ENCODE results near the gene KCNAB2. TPM values are rescaled to one million over a fixed set of nuclear protein-coding genes. Genes with fewer than 3 reads are reported as not detected.

KCNAB2 gene
- total RNA-seq, 1 experiment from 2014 or later = 11.0 TPM

- H3K36me3 Mint-ChIP-seq (ENCODE audit: insufficient read depth, unreplicated experiment) = no peaks in the 10 kb centered on the region
- ChIA-PET CTCF (interaction anchor here (0.7 kb wide), 1 partner anchor 99 kb away, joined by 4 read pairs; no protein-coding TSS in a partner anchor), POLR2A (no interaction called here)
- H3K9me3 Mint-ChIP-seq (ENCODE audit: unreplicated experiment) = no peaks in the 10 kb centered on the region
- no peak for DNase-seq
- Histone ChIP-seq H3K4me1 (no peaks in the 10 kb centered on the region), H3K9me3 (no peaks in the 10 kb centered on the region), H3K27me3 (replicated peaks; ENCODE audit: control insufficient read depth, insufficient read depth, low read length) (no peaks in the 10 kb centered on the region), H3K36me3 (ENCODE audit: control insufficient read depth, insufficient read depth, low read length) (no peaks in the 10 kb centered on the region), H3K4me3 (ENCODE audit: low read depth, low read length) (no peak overlapping the region)
- no peaks in the 10 kb centered on the region for H3K27me3 Mint-ChIP-seq (ENCODE audit: insufficient read depth, unreplicated experiment)
- no TSS peak for BruUV-seq (replicated peaks)
- no peak overlapping the region for H3K27ac Mint-ChIP-seq (ENCODE audit: unreplicated experiment)
- intact Hi-C loops (cut with micrococcal nuclease; ENCODE audit: unreplicated experiment) = no loop called here
- no peak for TF ChIP-seq CTCF (IDR thresholded peaks at IDR 0.05; ENCODE audit: insufficient read depth in 1 of 2, low read depth in 1 of 2, low read length in 1 of 2, severe bottlenecking in 1 of 2, unreplicated experiment in 1 of 2)
- H3K4me3 Mint-ChIP-seq (ENCODE audit: unreplicated experiment) = no peak overlapping the region
- no peaks in the 10 kb centered on the region for H3K4me1 Mint-ChIP-seq (ENCODE audit: low read depth, unreplicated experiment)
Observed at GRCh38 chr1:6145864-6146410, 100.2 kb downstream of the KCNAB2 start.

GRCh38 chr1:6148497-6149241 is 103.0 kb downstream of the KCNAB2 start:
- peak overlapping the region; percentile 64 for H3K4me3 Mint-ChIP-seq (ENCODE audit: unreplicated experiment)
- intact Hi-C loops (cut with micrococcal nuclease; ENCODE audit: unreplicated experiment) = no loop called here
- POLR2A ChIA-PET = no interaction called here

GRCh38 chr1:6149597-6149996 is 103.9 kb downstream of the KCNAB2 start:
- no peaks in the 10 kb centered on the region for H3K9me3 Mint-ChIP-seq (ENCODE audit: unreplicated experiment)
- no peaks in the 10 kb centered on the region for H3K27me3 ChIP-seq (replicated peaks; ENCODE audit: control insufficient read depth, insufficient read depth, low read length)
- intact Hi-C loops (cut with micrococcal nuclease; ENCODE audit: unreplicated experiment) = no loop called here
- H3K27ac Mint-ChIP-seq (ENCODE audit: unreplicated experiment) = no peak overlapping the region
- no peak overlapping the region for H3K4me3 ChIP-seq (ENCODE audit: low read depth, low read length)
- H3K36me3 Mint-ChIP-seq (ENCODE audit: insufficient read depth, unreplicated experiment) = no peaks in the 10 kb centered on the region
- no peaks in the 10 kb centered on the region for H3K9me3 ChIP-seq
- no peak overlapping the region for H3K4me3 Mint-ChIP-seq (ENCODE audit: unreplicated experiment)
- no peaks in the 10 kb centered on the region for H3K4me1 ChIP-seq
- H3K27me3 Mint-ChIP-seq (ENCODE audit: insufficient read depth, unreplicated experiment) = no peaks in the 10 kb centered on the region
- ChIA-PET CTCF (no interaction called here), POLR2A (no interaction called here)
- no peaks in the 10 kb centered on the region for H3K36me3 ChIP-seq (ENCODE audit: control insufficient read depth, insufficient read depth, low read length)
- no peak for TF ChIP-seq CTCF (IDR thresholded peaks at IDR 0.05; ENCODE audit: insufficient read depth in 1 of 2, low read depth in 1 of 2, low read length in 1 of 2, severe bottlenecking in 1 of 2, unreplicated experiment in 1 of 2)
- no peaks in the 10 kb centered on the region for H3K4me1 Mint-ChIP-seq (ENCODE audit: low read depth, unreplicated experiment)
- DNase-seq = no peak
- no TSS peak for BruUV-seq (replicated peaks)

More at GRCh38 chr1:6148497-6149241, 103.0 kb downstream of the KCNAB2 start:
- BruUV-seq (replicated peaks) = no TSS peak
- no peaks in the 10 kb centered on the region for H3K9me3 Mint-ChIP-seq (ENCODE audit: unreplicated experiment)
- Histone ChIP-seq H3K4me1 (no peaks in the 10 kb centered on the region), H3K4me3 (ENCODE audit: low read depth, low read length) (peak overlapping the region; percentile 32), H3K27me3 (replicated peaks; ENCODE audit: control insufficient read depth, insufficient read depth, low read length) (no peaks in the 10 kb centered on the region), H3K36me3 (ENCODE audit: control insufficient read depth, insufficient read depth, low read length) (no peaks in the 10 kb centered on the region), H3K9me3 (no peaks in the 10 kb centered on the region)
- H3K4me1 Mint-ChIP-seq (ENCODE audit: low read depth, unreplicated experiment) = no peaks in the 10 kb centered on the region
- TF ChIP-seq CTCF (IDR thresholded peaks at IDR 0.05; ENCODE audit: insufficient read depth in 1 of 2, low read depth in 1 of 2, low read length in 1 of 2, severe bottlenecking in 1 of 2, unreplicated experiment in 1 of 2) = no peak
- no peaks in the 10 kb centered on the region for H3K36me3 Mint-ChIP-seq (ENCODE audit: insufficient read depth, unreplicated experiment)
- DNase-seq = peak; percentile 77
- CTCF ChIA-PET = interaction anchor here (0.7 kb wide), 1 partner anchor 292 kb away, joined by 4 read pairs; no protein-coding TSS in a partner anchor
- no peaks in the 10 kb centered on the region for H3K27me3 Mint-ChIP-seq (ENCODE audit: insufficient read depth, unreplicated experiment)
- no peak overlapping the region for H3K27ac Mint-ChIP-seq (ENCODE audit: unreplicated experiment)
